ENCODE data around the gene SP1. TPM values are rescaled to one million over a fixed set of nuclear protein-coding genes. Genes with fewer than 3 reads are reported as not detected.
"Not testable (repeated sequence)": the region's sequence is repeated elsewhere in the genome, so short reads cannot be mapped to it uniquely, and the experiment has no call there.

Gene SP1
- total RNA-seq, result 50.3 and 56.0 TPM in 2 replicates

- H3K27me3 ChIP-seq (ENCODE audit: insufficient read depth, low read length), result no peaks in the 10 kb centered on the region
- no peak for TF ChIP-seq CTCF (IDR thresholded peaks at IDR 0.05; ENCODE audit: extremely low read depth, low read depth, low read length)
Observed at GRCh38 chr12:53380104-53380793, at the start of gene SP1. SP1 (plus strand) TSS chr12:53380176; CDS start chr12:53380292, 116 bp downstream.

GRCh38 chr12:53330671-53331070 is 49.3 kb upstream of the SP1 start:
- Histone ChIP-seq H3K27me3 (ENCODE audit: insufficient read depth, low read length) (peaks cover 29% of the 10 kb centered on the region), H3K27ac (ENCODE audit: low read depth, low read length) (no peak overlapping the region), H3K79me2 (ENCODE audit: insufficient read depth, low read length) (no peaks in the 10 kb centered on the region), H3K4me2 (ENCODE audit: insufficient read depth, low read length) (no peak overlapping the region), H3K36me3 (ENCODE audit: insufficient read depth, low read length) (no peaks in the 10 kb centered on the region), H4K20me1 (ENCODE audit: insufficient read depth, low read length) (no peaks in the 10 kb centered on the region), H2AFZ (ENCODE audit: low read length) (no peak overlapping the region), H3K9me3 (ENCODE audit: low read depth, low read length) (no peaks in the 10 kb centered on the region), H3K4me1 (ENCODE audit: insufficient read depth, low read length) (no peaks in the 10 kb centered on the region), H3K4me3 (ENCODE audit: insufficient read depth, low read length) (no peak overlapping the region)
- DNase-seq (ENCODE audit: insufficient read length, low spot score, missing footprints), result peak; percentile 4
- TF ChIP-seq CTCF (IDR thresholded peaks at IDR 0.05; ENCODE audit: extremely low read depth, low read depth, low read length), result no peak

More at GRCh38 chr12:53380104-53380793, at the start of gene SP1:
- peak within 1 kb of the TSS; percentile 78 for H3K4me3 ChIP-seq (ENCODE audit: insufficient read depth, low read length)
- H4K20me1 ChIP-seq (ENCODE audit: insufficient read depth, low read length), result peaks cover 20% of the 10 kb centered on the region
- peaks cover 26% of the 10 kb centered on the region for H3K36me3 ChIP-seq (ENCODE audit: insufficient read depth, low read length)
- H3K27ac ChIP-seq (ENCODE audit: low read depth, low read length), result peak within 1 kb of the TSS; percentile 77
- H2AFZ ChIP-seq (ENCODE audit: low read length), result peak within 1 kb of the TSS; percentile 96
- peak within 1 kb of the TSS; percentile 95 for H3K4me2 ChIP-seq (ENCODE audit: insufficient read depth, low read length)
- H3K79me2 ChIP-seq (ENCODE audit: insufficient read depth, low read length), result peaks cover 35% of the 10 kb centered on the region
- peak; percentile 94 for DNase-seq (ENCODE audit: insufficient read length, low spot score, missing footprints)
- H3K9me3 ChIP-seq (ENCODE audit: low read depth, low read length), result no peaks in the 10 kb centered on the region
- peaks cover 33% of the 10 kb centered on the region for H3K4me1 ChIP-seq (ENCODE audit: insufficient read depth, low read length)

GRCh38 chr12:53332339-53332738 is 47.6 kb upstream of the SP1 start:
- H4K20me1 ChIP-seq (ENCODE audit: insufficient read depth, low read length); H3K9me3 ChIP-seq (ENCODE audit: low read depth, low read length); H3K4me2 ChIP-seq (ENCODE audit: insufficient read depth, low read length); H3K27ac ChIP-seq (ENCODE audit: low read depth, low read length); H3K4me1 ChIP-seq (ENCODE audit: insufficient read depth, low read length); DNase-seq (ENCODE audit: insufficient read length, low spot score, missing footprints); H3K4me3 ChIP-seq (ENCODE audit: insufficient read depth, low read length); H2AFZ ChIP-seq (ENCODE audit: low read length); H3K79me2 ChIP-seq (ENCODE audit: insufficient read depth, low read length); H3K36me3 ChIP-seq (ENCODE audit: insufficient read depth, low read length): not testable (repeated sequence)
- H3K27me3 ChIP-seq (ENCODE audit: insufficient read depth, low read length), result peaks cover 45% of the 10 kb centered on the region

GRCh38 chr12:53332744-53333143 is 47.2 kb upstream of the SP1 start:
- Histone ChIP-seq H2AFZ (ENCODE audit: low read length) (no peak overlapping the region), H3K36me3 (ENCODE audit: insufficient read depth, low read length) (no peaks in the 10 kb centered on the region), H3K4me3 (ENCODE audit: insufficient read depth, low read length) (no peak overlapping the region), H3K4me2 (ENCODE audit: insufficient read depth, low read length) (no peak overlapping the region), H3K79me2 (ENCODE audit: insufficient read depth, low read length) (no peaks in the 10 kb centered on the region), H3K27me3 (ENCODE audit: insufficient read depth, low read length) (peaks cover 49% of the 10 kb centered on the region), H4K20me1 (ENCODE audit: insufficient read depth, low read length) (no peaks in the 10 kb centered on the region), H3K4me1 (ENCODE audit: insufficient read depth, low read length) (no peaks in the 10 kb centered on the region), H3K27ac (ENCODE audit: low read depth, low read length) (no peak overlapping the region), H3K9me3 (ENCODE audit: low read depth, low read length) (no peaks in the 10 kb centered on the region)
- peak; percentile 31 for DNase-seq (ENCODE audit: insufficient read length, low spot score, missing footprints)
- no peak for TF ChIP-seq CTCF (IDR thresholded peaks at IDR 0.05; ENCODE audit: extremely low read depth, low read depth, low read length)
